Activated B cell treated with CpG ODN at 0.5 μM for 24 hours (primary cell): ENCODE results near the gene CLMP. TPM values are rescaled to one million over a fixed set of nuclear protein-coding genes. Genes with fewer than 3 reads are reported as not detected.

Experiments used
- ATAC-seq: fragments of 200-7000 bp; cut with Tn5 transposase; one replicate; pipeline ENCODE4 v1.10.0; 2021; ENCODE audit warnings: low read depth, mild to moderate bottlenecking, moderate library complexity
- CTCF ChIA-PET: fragments of 350-600 bp; sonication (Branson Sonifier 250); formaldehyde crosslinking; loops from one replicate; lab custom pipeline; 2021; ENCODE audit warnings: antibody characterized with exemption; lab: Charles Lee
- POLR2A ChIA-PET: fragments of 350-600 bp; sonication (Branson Sonifier 250); formaldehyde crosslinking; loops from one replicate; lab custom pipeline; 2021; ENCODE audit warnings: antibody characterized with exemption; lab: Charles Lee
- DNase-seq: peaks from one replicate; pipeline ENCODE4 v3.0.0; 2022
- H3K27ac Mint-ChIP-seq: one replicate; pipeline ENCODE4 v1.8.0; 2020; ENCODE audit warnings: mixed read lengths
- H3K27me3 Mint-ChIP-seq: one replicate; pipeline ENCODE4 v1.8.0; 2021; ENCODE audit warnings: mixed read lengths
- H3K36me3 Mint-ChIP-seq: one replicate; pipeline ENCODE4 v1.8.0; 2021; ENCODE audit warnings: low read depth, mixed read lengths
- H3K4me1 Mint-ChIP-seq: one replicate; pipeline ENCODE4 v1.8.0; 2021; ENCODE audit warnings: mixed read lengths
- H3K4me3 Mint-ChIP-seq: one replicate; pipeline ENCODE4 v1.8.0; 2020; ENCODE audit warnings: mild to moderate bottlenecking, mixed read lengths
- H3K9me3 Mint-ChIP-seq: one replicate; pipeline ENCODE4 v1.8.0; 2020; ENCODE audit warnings: mixed read lengths
- intact Hi-C: fragments of 100-400 bp; cut with micrococcal nuclease; formaldehyde crosslinking; loops from one replicate; pipeline ENCODE4 v1.15.1; 2024
- total RNA-seq: library from RNA; stranded (reverse); gene quantifications from 2 replicates; pipeline ENCODE4 v1.2.3, GENCODE V29; 2022
- TF ChIP-seq, protein P1 (sequence below): fragments of 200-600 bp; IDR thresholded peaks from one replicate; pipeline ENCODE4 v1.8.0; 2022; ENCODE audit warnings: antibody characterized with exemption, mild to moderate bottlenecking

CLMP gene
- total RNA-seq, 1 donor from 2014 or later: not detected

- Mint-ChIP-seq H3K27ac (no peak overlapping the region), H3K4me1 (no peaks in the 10 kb centered on the region), H3K36me3 (no peaks in the 10 kb centered on the region), H3K27me3 (peaks cover 17% of the 10 kb centered on the region), H3K9me3 (no peaks in the 10 kb centered on the region), H3K4me3 (no peak overlapping the region)
- ChIA-PET CTCF (no interaction called here), POLR2A (no interaction called here)
- TF ChIP-seq, protein P1, sequence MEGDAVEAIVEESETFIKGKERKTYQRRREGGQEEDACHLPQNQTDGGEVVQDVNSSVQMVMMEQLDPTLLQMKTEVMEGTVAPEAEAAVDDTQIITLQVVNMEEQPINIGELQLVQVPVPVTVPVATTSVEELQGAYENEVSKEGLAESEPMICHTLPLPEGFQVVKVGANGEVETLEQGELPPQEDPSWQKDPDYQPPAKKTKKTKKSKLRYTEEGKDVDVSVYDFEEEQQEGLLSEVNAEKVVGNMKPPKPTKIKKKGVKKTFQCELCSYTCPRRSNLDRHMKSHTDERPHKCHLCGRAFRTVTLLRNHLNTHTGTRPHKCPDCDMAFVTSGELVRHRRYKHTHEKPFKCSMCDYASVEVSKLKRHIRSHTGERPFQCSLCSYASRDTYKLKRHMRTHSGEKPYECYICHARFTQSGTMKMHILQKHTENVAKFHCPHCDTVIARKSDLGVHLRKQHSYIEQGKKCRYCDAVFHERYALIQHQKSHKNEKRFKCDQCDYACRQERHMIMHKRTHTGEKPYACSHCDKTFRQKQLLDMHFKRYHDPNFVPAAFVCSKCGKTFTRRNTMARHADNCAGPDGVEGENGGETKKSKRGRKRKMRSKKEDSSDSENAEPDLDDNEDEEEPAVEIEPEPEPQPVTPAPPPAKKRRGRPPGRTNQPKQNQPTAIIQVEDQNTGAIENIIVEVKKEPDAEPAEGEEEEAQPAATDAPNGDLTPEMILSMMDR: no peak
- no peak for ATAC-seq
- no peak for DNase-seq
- intact Hi-C loops: no loop called here
Measured at GRCh38 chr11:123122852-123123251, 72.2 kb downstream of the CLMP start.

GRCh38 chr11:123122341-123122740 lies 72.7 kb downstream of the CLMP start:
- DNase-seq: no peak
- H3K27ac Mint-ChIP-seq: no peak overlapping the region
- POLR2A ChIA-PET: no interaction called here
- H3K9me3 Mint-ChIP-seq: no peaks in the 10 kb centered on the region
- no peaks in the 10 kb centered on the region for H3K36me3 Mint-ChIP-seq
- no peak overlapping the region for H3K4me3 Mint-ChIP-seq
- peaks cover 19% of the 10 kb centered on the region for H3K27me3 Mint-ChIP-seq
- TF ChIP-seq, protein P1: no peak
- ATAC-seq: no peak
- CTCF ChIA-PET: no interaction called here
- no peaks in the 10 kb centered on the region for H3K4me1 Mint-ChIP-seq
- intact Hi-C loops: no loop called here

GRCh38 chr11:123116486-123116885 lies 78.6 kb downstream of the CLMP start:
- Mint-ChIP-seq H3K27me3 (peaks cover 4% of the 10 kb centered on the region), H3K9me3 (peaks cover 5% of the 10 kb centered on the region), H3K4me1 (no peaks in the 10 kb centered on the region), H3K27ac (no peak overlapping the region), H3K36me3 (no peaks in the 10 kb centered on the region), H3K4me3 (no peak overlapping the region)
- no peak for DNase-seq
- TF ChIP-seq, protein P1: no peak
- no peak for ATAC-seq
- POLR2A ChIA-PET: no interaction called here
- intact Hi-C loops: no loop called here
- CTCF ChIA-PET: no interaction called here

DNA sequence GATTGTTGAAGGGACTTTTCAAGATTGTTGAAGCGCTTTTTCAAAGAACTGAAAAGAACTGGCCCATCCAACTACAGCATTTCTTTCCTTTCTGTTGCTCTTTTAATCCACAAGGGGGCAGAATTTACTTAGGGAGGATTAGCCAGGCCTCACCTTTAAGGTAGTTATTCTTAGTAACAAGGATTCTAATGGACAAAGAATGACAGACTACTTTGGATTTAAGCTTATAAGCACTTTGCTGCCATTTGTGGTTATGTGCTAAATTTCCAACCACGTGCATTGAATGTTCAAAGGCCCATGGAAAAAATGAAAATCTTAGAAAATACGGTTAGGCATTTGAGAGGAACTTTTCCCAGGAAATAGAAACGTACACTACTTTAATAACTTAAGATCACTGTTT lies 83.6 kb downstream of the CLMP start:
- no peak for ATAC-seq
- TF ChIP-seq, protein P1: no peak
- H3K27me3 Mint-ChIP-seq: peaks cover 15% of the 10 kb centered on the region
- no peaks in the 10 kb centered on the region for H3K4me1 Mint-ChIP-seq
- peaks cover 5% of the 10 kb centered on the region for H3K9me3 Mint-ChIP-seq
- intact Hi-C loops: loop anchor here (1.0 to 5.0 kb wide), 3 partner anchors 136 to 466 kb away; no protein-coding TSS in a partner anchor
- DNase-seq: no peak
- POLR2A ChIA-PET: no interaction called here
- no peaks in the 10 kb centered on the region for H3K36me3 Mint-ChIP-seq
- no peak overlapping the region for H3K4me3 Mint-ChIP-seq
- H3K27ac Mint-ChIP-seq: no peak overlapping the region
- CTCF ChIA-PET: interaction anchor here (1.1 to 2.7 kb wide), 5 partner anchors 8 to 367 kb away, joined by 4 to 16 read pairs (median 5); no protein-coding TSS in a partner anchor

DNA sequence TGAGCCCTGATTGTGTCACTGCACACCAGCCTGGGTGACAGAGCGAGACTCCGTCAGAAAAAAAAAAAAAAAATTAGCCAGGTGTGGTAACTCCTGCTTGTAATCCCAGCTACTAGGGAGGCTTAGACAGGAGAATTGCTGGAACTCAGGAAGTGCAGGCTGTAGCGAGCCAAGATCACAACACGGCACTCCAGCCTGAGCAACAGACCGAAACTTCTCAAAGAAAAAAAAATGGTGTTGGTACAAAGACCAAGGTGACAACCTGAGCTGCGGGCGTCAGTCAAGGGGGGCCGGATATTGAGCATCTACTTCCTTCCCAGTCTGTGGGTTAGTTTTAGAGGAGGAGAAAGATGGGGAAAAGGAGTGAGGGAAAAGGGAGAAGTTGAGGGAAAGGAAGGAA lies 84.7 kb downstream of the CLMP start:
- ChIA-PET POLR2A (no interaction called here), CTCF (interaction anchor here (0.7 to 2.7 kb wide), 7 partner anchors 9 to 627 kb away, joined by 3 to 16 read pairs (median 4); no protein-coding TSS in a partner anchor)
- Mint-ChIP-seq H3K4me1 (no peaks in the 10 kb centered on the region), H3K9me3 (no peaks in the 10 kb centered on the region), H3K27ac (no peak overlapping the region), H3K27me3 (peaks cover 13% of the 10 kb centered on the region), H3K36me3 (no peaks in the 10 kb centered on the region), H3K4me3 (no peak overlapping the region)
- DNase-seq (no peak), ATAC-seq (no peak)
- TF ChIP-seq, protein P1: no peak
- intact Hi-C loops: loop anchor here (5.0 kb wide), 1 partner anchor 467 kb away; no protein-coding TSS in a partner anchor
